ENCODE results near the gene C4A.
"Not testable (repeated sequence)": the region's sequence is repeated elsewhere in the genome, so short reads cannot be mapped to it uniquely, and the experiment has no call there.

The C4A gene

GRCh38 chr6:31981744-31982143 lies at the start of gene C4A:
Gene C4A (plus strand): TSS chr6:31982057. CDS start chr6:31982108, 51 bp downstream.
- DNase-seq (ENCODE audit: low read depth in 3 of 3): not testable (repeated sequence)

- DNase-seq (ENCODE audit: low read depth in 3 of 3): not testable (repeated sequence)
Measured at GRCh38 chr6:31932137-31932536, 49.7 kb upstream of the C4A start.

DNA sequence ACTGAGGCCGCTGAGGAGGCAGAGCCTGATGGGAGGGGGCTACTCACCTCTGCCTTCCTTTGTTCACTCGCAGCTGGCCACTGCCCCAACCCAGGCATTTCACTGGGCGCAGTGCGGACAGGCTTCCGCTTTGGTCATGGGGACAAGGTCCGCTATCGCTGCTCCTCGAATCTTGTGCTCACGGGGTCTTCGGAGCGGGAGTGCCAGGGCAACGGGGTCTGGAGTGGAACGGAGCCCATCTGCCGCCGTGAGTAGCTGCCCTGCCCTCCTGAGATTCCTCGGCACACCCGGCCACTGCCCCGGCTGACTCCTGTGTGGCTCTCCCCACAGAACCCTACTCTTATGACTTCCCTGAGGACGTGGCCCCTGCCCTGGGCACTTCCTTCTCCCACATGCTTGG lies 48.3 kb upstream of the C4A start:
- DNase-seq (ENCODE audit: low read depth in 3 of 3): no peak

GRCh38 chr6:31935021-31935420 lies 46.8 kb upstream of the C4A start:
- no peak for DNase-seq (ENCODE audit: low read depth in 3 of 3)

GRCh38 chr6:31935823-31936222 lies 46.0 kb upstream of the C4A start:
- no peak for DNase-seq (ENCODE audit: low read depth in 3 of 3)

DNA sequence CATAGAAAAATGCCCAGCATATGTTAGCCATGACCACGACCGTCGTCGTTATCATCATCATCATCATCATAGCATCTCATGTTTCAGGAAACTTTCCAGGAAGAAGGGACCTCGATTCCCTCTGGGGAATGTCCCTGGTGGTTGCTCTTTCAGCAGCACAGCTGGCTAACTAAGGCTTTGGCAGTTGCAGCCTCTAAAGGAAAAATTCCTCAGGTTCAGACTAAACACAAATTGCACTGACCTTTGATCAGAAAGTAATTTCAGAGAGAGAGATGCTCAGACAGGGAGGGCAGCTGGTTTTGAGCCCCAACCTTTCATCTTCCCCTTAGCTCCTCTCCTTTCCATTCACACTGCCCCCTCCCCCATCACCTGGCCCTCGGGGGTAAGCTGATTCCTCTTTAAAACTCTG lies 41.6 kb upstream of the C4A start:
- DNase-seq (ENCODE audit: low read depth in 3 of 3): no peak

- no peak for DNase-seq (ENCODE audit: low read depth in 3 of 3)
Measured at GRCh38 chr6:31943742-31944141, 38.1 kb upstream of the C4A start.

GRCh38 chr6:31945154-31945506 lies 36.7 kb upstream of the C4A start:
- DNase-seq (ENCODE audit: low read depth in 3 of 3): no peak

DNA sequence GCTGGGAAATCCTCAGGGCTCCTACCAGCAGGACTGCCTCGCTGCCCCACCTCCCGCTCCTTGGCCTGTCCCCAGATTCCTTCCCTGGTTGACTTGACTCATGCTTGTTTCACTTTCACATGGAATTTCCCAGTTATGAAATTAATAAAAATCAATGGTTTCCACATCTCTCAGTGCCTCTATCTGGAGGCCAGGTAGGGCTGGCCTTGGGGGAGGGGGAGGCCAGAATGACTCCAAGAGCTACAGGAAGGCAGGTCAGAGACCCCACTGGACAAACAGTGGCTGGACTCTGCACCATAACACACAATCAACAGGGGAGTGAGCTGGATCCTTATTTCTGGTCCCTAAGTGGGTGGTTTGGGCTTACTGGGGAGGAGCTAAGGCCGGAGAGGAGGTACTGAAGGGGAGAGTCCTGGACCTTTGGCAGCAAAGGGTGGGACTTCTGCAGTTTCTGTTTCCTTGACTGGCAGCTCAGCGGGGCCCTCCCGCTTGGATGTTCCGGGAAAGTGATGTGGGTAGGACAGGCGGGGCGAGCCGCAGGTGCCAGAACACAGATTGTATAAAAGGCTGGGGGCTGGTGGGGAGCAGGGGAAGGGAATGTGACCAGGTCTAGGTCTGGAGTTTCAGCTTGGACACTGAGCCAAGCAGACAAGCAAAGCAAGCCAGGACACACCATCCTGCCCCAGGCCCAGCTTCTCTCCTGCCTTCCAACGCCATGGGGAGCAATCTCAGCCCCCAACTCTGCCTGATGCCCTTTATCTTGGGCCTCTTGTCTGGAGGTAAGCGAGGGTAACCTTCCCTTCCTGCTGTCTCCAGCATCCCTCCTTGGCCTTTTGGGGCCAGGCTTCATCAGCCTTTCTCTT lies 36.1 kb upstream of the C4A start, which contains the start of gene CFB:
Gene CFB (plus strand): TSS at position 589 of the 863 bp plus-strand sequence. CDS start 127 bp downstream, at position 716.
- DNase-seq (ENCODE audit: low read depth in 3 of 3): no peak

- no peak for DNase-seq (ENCODE audit: low read depth in 3 of 3)
Measured at GRCh38 chr6:31946370-31946885, 35.4 kb upstream of the C4A start.

DNA sequence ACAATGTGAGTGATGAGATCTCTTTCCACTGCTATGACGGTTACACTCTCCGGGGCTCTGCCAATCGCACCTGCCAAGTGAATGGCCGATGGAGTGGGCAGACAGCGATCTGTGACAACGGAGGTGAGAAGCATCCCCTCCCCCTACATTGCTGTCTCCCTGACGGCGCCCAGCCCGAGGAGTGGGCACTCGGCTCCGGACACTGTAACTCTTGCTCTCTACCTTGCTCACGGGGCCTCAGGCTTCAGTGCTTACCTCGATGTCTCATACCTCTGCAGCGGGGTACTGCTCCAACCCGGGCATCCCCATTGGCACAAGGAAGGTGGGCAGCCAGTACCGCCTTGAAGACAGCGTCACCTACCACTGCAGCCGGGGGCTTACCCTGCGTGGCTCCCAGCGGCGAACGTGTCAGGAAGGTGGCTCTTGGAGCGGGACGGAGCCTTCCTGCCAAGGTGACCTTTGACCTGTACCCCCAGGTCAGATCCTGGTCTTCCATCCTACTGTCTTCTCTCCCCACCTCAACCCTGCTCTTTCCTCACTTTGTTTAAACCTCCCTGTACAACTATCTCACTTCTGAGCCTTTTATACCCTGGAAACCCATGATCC lies 34.7 kb upstream of the C4A start:
- DNase-seq (ENCODE audit: low read depth in 3 of 3): no peak

DNA sequence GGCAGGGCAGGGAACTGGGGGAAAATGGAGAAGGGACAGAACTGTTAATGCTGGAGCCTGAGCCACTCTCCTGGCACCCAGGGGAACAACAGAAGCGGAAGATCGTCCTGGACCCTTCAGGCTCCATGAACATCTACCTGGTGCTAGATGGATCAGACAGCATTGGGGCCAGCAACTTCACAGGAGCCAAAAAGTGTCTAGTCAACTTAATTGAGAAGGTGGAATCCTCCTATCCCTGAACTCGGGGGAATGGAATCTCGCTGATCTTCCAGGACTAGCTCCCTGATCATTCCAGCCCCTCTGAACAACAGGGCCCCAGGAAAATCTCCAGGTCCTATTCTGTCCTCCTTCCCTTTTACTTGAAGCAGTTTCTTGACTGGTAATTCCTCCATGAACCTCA lies 34.0 kb upstream of the C4A start:
- DNase-seq (ENCODE audit: low read depth in 3 of 3): no peak

DNA sequence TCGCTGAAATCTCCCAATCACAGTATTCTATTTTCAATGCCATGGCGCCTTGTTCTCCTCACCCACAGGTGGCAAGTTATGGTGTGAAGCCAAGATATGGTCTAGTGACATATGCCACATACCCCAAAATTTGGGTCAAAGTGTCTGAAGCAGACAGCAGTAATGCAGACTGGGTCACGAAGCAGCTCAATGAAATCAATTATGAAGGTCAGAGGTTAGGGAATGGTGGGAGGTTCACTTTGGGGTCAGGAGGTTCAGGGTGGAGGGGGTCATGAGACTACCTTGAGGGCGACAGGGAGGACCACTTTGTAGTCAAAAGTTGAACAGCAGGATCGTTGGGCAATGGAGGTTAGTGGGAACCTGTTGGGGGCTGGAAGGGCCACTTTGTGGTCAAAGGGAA lies 33.6 kb upstream of the C4A start:
- no peak for DNase-seq (ENCODE audit: low read depth in 3 of 3)

- DNase-seq (ENCODE audit: low read depth in 3 of 3): no peak
Measured at GRCh38 chr6:31948753-31949413, 33.0 kb upstream of the C4A start.

GRCh38 chr6:31949926-31950548 lies 31.8 kb upstream of the C4A start:
- no peak for DNase-seq (ENCODE audit: low read depth in 3 of 3)

GRCh38 chr6:31952140-31952805 lies 29.6 kb upstream of the C4A start:
- DNase-seq (ENCODE audit: low read depth in 3 of 3): no peak

GRCh38 chr6:31952890-31953289 lies 29.0 kb upstream of the C4A start:
- no peak for DNase-seq (ENCODE audit: low read depth in 3 of 3)

GRCh38 chr6:31954511-31954910 lies 27.3 kb upstream of the C4A start:
- DNase-seq (ENCODE audit: low read depth in 3 of 3): no peak

GRCh38 chr6:31956796-31957195 lies 25.1 kb upstream of the C4A start:
- no peak for DNase-seq (ENCODE audit: low read depth in 3 of 3)

- DNase-seq (ENCODE audit: low read depth in 3 of 3): no peak
Measured at GRCh38 chr6:31958412-31958740, 23.5 kb upstream of the C4A start.

Measured in stimulated activated CD4-positive, alpha-beta T cell treated with anti-CD3 and anti-CD28 coated beads, TNF-alpha, amount 100 ng/mL, for 4 hours (primary cell).